HG03097 (cell line): ENCODE data around the gene NTM.

ENCODE experiments used
- ATAC-seq: cut with Tn5 transposase; IDR thresholded peaks from one replicate; pipeline ENCODE4 v1.9.1; 2021; ENCODE audit not compliant: unreplicated experiment, low FRiP score

Gene NTM

DNA sequence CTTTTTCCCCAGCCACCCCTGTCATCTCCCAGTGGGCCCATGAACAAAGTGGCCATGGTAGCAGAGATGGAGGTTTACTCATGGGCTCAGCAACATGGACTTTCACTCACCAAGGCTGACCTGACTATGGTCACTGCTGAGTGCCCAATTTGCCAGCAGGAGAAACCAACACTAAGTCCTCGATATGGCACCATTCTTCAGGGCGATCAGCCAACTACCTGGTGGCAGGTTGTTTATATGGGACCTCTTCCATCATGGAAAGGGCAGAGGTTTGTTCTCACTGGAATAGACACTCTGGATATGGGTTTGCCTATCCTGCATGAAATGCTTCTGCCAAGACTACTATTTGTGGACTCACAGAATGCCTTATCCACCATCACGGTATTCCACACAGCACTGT, 1009.1 kb downstream of the NTM start:
- ATAC-seq = no peak
